ENCODE data around the gene MOGAT1.

The MOGAT1 gene

GRCh38 chr2:222724208-222724607 is 52.8 kb downstream of the MOGAT1 start:
- TF ChIP-seq, protein P1, sequence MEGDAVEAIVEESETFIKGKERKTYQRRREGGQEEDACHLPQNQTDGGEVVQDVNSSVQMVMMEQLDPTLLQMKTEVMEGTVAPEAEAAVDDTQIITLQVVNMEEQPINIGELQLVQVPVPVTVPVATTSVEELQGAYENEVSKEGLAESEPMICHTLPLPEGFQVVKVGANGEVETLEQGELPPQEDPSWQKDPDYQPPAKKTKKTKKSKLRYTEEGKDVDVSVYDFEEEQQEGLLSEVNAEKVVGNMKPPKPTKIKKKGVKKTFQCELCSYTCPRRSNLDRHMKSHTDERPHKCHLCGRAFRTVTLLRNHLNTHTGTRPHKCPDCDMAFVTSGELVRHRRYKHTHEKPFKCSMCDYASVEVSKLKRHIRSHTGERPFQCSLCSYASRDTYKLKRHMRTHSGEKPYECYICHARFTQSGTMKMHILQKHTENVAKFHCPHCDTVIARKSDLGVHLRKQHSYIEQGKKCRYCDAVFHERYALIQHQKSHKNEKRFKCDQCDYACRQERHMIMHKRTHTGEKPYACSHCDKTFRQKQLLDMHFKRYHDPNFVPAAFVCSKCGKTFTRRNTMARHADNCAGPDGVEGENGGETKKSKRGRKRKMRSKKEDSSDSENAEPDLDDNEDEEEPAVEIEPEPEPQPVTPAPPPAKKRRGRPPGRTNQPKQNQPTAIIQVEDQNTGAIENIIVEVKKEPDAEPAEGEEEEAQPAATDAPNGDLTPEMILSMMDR (IDR thresholded peaks at IDR 0.05; ENCODE audit: low read depth, low read length, missing control alignments): no peak
- H3K36me3 ChIP-seq (replicated peaks): no peaks in the 10 kb centered on the region
- no peak overlapping the region for H3K27ac ChIP-seq
- H3K27me3 ChIP-seq (replicated peaks): no peaks in the 10 kb centered on the region
- no peak overlapping the region for H3K4me3 ChIP-seq (ENCODE audit: low read depth, low read length)
- DNase-seq: no peak
- in situ Hi-C loops (cut with HindIII; ENCODE audit: low pct_ligation_motif_present, low sequenced_read_pairs): loop anchor here (25.0 kb wide), 1 partner anchor 138 kb away; the partner anchor contains the start of gene ACSL3

DNA sequence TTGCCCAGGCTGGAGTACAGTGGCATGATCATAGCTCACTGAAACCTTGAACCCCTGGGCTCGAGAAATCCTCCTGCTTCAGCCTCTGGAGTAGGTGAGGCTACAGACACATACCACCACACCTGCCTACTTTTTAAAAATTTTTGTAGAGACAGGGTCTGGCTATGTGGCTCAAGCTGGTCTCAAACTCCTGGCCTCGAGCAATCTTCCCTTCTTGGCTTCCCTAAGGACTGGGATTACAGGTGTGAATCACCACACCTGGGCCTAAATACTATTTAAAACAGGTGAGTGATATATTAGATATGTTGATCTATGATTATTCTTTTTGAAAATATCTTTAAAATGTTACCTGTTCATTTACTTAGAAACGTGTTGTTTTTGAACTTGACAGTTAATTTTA is 57.2 kb downstream of the MOGAT1 start:
- TF ChIP-seq, protein P1 (IDR thresholded peaks at IDR 0.05; ENCODE audit: low read depth, low read length, missing control alignments): no peak
- in situ Hi-C loops (cut with HindIII; ENCODE audit: low pct_ligation_motif_present, low sequenced_read_pairs): no loop called here
- no peaks in the 10 kb centered on the region for H3K36me3 ChIP-seq (replicated peaks)
- no peak overlapping the region for H3K27ac ChIP-seq
- no peak for DNase-seq
- no peak overlapping the region for H3K4me3 ChIP-seq (ENCODE audit: low read depth, low read length)
- no peaks in the 10 kb centered on the region for H3K27me3 ChIP-seq (replicated peaks)

- no peaks in the 10 kb centered on the region for H3K27me3 ChIP-seq (replicated peaks)
- H3K4me3 ChIP-seq (ENCODE audit: low read depth, low read length): no peak overlapping the region
- no peaks in the 10 kb centered on the region for H3K36me3 ChIP-seq (replicated peaks)
- in situ Hi-C loops (cut with HindIII; ENCODE audit: low pct_ligation_motif_present, low sequenced_read_pairs): no loop called here
- TF ChIP-seq, protein P1 (IDR thresholded peaks at IDR 0.05; ENCODE audit: low read depth, low read length, missing control alignments): no peak
- no peak overlapping the region for H3K27ac ChIP-seq
- DNase-seq: no peak
These were observed 59.0 kb downstream of the MOGAT1 start for GRCh38 chr2:222730366-222730999.

GRCh38 chr2:222731201-222731621 is 59.8 kb downstream of the MOGAT1 start:
- TF ChIP-seq, protein P1 (IDR thresholded peaks at IDR 0.05; ENCODE audit: low read depth, low read length, missing control alignments): no peak
- H3K36me3 ChIP-seq (replicated peaks): no peaks in the 10 kb centered on the region
- no peak overlapping the region for H3K4me3 ChIP-seq (ENCODE audit: low read depth, low read length)
- H3K27me3 ChIP-seq (replicated peaks): no peaks in the 10 kb centered on the region
- in situ Hi-C loops (cut with HindIII; ENCODE audit: low pct_ligation_motif_present, low sequenced_read_pairs): no loop called here
- H3K27ac ChIP-seq: no peak overlapping the region
- DNase-seq: no peak

DNA sequence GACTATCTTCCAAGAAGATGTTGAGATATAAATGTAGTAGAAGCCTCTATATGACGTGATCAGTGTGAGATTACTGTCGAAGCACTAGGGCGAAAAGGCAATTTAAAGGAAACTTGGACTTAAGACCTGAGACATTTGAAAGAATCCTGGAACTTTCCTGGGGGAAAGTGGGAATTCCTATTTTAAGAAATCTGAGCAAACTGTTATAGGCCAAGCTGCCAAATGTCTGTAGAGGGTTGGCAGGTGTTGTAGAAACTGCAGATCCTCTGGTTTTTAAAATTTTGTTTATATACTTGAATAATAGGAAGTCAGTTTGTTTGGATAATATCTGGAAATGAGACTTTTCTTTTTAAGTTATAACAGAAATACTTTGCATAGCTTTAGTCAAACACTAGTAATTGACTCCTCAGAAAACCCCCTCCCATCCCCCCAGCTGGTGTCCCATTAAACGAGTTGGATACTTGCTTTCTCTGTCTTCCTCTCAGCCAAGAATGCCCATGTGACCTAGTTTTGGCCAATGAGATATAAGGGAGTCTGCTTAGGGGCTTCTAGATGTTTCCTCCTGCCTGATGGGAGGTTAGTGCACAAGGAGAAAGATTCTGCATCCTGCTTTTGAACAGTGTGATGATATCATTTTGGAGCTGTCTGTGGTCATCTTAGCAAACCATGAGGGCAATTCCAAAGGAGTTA is 61.2 kb downstream of the MOGAT1 start:
- no peak overlapping the region for H3K4me3 ChIP-seq (ENCODE audit: low read depth, low read length)
- no peaks in the 10 kb centered on the region for H3K36me3 ChIP-seq (replicated peaks)
- H3K27me3 ChIP-seq (replicated peaks): no peaks in the 10 kb centered on the region
- in situ Hi-C loops (cut with HindIII; ENCODE audit: low pct_ligation_motif_present, low sequenced_read_pairs): no loop called here
- no peak for DNase-seq
- H3K27ac ChIP-seq: no peak overlapping the region
- TF ChIP-seq, protein P1 (IDR thresholded peaks at IDR 0.05; ENCODE audit: low read depth, low read length, missing control alignments): no peak
